CD4-positive, alpha-beta T cell treated with Interleukin-4 for 4 hours (primary cell): Measurements from ENCODE around the gene WIPF3.

Experiments used
- DNase-seq: peaks from one replicate; pipeline ENCODE4 v3.0.0-alpha.2; 2020

The WIPF3 gene

DNA sequence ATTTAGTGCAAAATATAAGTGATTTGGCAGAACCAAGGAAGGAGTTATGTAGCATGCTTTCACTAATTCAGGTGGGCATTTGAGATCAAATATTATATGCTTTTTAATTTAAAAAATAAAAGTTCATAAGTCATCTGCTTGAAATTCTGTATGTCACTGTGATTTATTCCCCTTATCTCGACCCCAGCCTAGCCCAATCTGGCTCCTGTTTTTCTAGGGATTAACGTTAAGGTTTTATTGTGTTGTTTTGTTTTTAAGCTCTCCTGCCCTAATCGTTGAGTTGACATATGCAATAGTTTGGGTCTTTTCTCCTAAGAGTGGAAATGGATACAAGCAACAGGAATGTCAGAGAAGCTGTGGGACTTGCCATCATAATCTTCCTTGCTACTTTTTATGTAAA is 42.6 kb downstream of the WIPF3 start:
- no peak for DNase-seq

GRCh38 chr7:29851487-29851886 is 45.2 kb downstream of the WIPF3 start:
- no peak for DNase-seq

DNA sequence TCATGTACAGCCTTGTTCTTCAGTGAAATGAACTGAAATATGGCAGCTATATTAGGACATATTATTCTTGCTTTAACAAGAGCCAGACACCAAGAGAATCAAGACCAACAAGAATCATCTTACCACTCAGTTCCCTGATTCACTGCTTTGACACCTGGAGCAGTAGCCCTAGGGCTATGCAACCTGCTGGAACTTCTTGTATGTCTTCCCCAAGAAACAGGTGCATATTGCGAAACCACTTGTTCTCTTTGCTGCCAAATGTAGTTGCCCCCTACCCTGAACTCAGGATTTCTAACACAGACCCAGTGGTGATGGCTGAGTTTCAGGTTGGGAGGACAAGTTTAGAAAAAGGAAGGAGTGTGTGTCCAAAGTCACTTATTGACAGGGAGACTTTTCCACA is 46.1 kb downstream of the WIPF3 start:
- DNase-seq: no peak

DNA sequence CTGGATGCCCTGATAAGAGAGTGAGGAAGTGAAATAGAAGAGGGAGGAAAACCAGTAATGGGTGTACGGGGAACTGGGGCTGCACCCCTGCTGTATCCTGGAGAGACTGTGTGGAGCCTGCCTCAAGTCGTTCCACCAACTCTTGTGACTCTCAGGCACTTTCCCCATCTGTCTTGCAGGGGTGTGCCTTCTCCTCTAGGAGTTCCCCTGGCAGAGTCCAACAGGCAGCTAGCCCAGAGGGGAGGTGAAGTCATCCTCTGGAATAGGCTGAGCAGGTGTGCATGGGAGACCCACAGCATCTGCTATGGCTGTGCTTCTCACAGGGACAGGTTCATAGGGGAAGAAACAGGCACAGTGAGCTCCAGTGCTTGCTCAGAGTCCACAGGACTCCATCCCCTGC is 46.8 kb downstream of the WIPF3 start:
- DNase-seq: no peak

DNA sequence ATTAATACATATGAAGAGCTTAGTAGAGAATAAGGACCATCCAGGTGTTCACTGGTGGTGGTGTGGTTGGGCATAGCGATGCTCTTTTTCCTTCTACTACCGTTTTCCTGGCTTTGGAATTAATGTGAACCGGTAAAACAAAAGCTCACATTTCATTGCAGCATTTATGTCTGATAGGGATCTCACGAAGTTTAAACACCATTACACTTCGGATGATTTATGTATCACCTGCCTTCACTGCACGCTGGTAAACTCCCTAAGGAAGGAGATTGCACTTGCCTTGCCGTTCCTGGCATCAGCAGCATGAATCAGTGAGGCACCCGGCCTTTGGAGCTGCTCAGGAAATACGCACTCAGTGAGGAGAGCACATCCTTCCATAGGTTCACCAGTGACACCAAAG is 47.5 kb downstream of the WIPF3 start:
- no peak for DNase-seq

DNA sequence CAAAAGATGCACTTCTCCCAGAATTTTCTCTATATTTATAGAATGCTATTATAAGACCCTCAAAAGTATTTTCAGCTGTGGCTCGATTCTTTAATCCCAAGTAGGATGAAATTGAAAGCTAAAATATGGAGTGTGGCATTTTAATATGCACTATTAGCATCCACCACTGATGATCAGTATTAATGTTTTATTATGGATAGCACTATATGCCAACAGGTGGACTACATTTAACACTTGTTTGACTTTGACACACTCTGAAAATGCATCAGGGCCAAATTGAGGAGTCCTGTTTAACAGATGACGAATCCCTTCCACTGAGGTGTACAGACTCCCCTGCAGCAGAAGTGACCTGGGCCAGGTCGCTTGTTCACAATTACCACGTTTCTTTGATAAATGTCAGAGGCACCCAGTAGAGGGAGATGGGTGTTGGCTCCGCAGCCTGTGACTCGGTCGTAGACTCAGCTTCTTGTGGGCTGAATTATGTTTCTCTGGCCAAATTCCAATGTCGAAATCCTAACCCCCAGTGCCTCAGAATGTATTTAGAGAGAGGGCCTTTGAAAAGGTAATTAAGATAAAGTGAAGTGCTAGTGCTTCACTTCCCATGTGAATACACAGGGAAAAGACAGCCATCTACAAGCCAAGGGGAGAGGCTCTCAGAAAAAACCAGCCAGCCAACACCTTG is 48.1 kb downstream of the WIPF3 start:
- no peak for DNase-seq

- no peak for DNase-seq
Observed at GRCh38 chr7:29857654-29858053, 51.3 kb downstream of the WIPF3 start.

DNA sequence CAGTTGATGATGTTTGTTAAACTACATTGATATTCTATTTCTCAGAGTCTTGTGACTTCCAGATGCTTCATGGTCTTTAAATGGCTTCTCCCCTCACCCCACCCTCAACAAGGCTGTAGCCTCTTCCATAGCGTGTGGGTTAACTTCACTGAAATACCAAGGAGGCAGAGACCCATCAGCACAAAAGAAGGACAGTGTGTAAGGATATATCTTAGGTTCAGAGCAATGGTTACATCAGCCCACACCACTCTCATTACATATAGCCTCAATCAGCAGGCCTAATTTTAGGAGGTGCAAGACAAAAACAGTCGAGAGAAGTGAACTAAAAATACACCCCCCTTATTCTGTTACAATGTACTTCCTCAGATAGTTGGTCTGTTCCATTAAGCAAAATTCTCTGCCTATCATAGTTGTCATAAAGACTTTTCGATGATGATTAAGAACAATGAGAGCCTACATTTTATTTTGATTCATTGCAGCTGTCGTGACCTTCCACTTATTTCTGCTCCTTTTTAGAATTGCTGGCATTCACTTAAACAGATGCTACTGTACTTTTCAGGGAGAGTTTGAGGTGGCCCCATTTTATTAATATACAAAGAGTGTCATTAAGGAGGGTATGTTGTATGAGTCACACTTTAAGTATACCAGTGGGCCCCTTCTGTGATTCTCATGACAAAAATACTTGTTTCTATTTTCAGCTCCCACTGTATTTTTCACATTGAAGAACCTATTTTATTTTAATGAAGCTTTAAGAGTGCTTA is 52.1 kb downstream of the WIPF3 start:
- no peak for DNase-seq

DNA sequence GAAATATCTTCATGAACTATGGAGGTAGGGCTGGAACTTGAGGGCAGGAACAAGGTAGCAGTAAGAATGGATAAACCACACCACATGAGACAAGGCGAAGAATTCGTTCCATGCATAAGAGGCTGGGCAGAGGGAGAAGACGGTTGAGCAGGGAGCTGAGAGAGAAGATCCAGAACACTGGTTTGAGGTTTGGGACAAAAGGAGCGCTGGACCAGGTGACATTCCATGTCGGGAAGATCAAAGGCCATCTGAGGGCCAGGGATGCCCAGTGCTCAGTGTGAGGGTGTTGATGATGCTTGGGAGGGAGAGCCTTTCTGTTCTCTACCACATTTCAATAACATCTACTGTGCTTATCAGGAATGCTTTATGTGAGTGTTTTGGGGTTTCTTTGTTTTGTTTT is 52.8 kb downstream of the WIPF3 start:
- DNase-seq: no peak

DNA sequence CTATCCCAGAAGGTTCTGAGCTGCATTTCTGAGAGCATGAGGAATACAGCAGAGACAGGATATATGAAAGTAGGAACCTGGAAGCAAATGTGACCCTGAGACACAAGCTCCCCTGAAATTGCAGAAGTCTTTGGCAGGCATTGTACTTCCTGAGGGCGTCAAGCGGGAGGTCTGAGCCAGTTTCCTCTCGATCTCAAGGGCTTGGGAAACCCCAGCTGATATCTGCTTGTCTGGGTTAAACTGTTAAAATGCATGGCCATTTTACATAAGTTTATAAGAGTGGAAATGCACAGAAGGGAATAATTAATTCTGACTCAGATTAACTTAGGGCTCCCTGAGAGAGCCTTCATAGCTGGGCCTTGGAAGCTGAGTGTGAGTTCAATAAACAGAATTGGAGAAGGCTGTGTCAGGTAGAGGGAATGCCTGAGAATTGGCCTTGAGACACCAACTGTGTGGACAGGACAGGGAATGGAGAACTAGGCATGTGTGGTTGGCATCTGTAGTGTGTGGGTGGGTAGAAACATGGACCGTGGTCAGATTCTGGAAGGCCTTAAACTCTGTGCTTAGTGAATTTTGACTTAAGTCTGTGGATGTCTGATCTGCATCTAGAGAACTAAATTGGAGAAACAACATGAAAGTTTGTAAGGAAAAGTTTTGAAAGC is 53.3 kb downstream of the WIPF3 start:
- DNase-seq: no peak

- no peak for DNase-seq
Observed at GRCh38 chr7:29860186-29860585, 53.9 kb downstream of the WIPF3 start.

DNA sequence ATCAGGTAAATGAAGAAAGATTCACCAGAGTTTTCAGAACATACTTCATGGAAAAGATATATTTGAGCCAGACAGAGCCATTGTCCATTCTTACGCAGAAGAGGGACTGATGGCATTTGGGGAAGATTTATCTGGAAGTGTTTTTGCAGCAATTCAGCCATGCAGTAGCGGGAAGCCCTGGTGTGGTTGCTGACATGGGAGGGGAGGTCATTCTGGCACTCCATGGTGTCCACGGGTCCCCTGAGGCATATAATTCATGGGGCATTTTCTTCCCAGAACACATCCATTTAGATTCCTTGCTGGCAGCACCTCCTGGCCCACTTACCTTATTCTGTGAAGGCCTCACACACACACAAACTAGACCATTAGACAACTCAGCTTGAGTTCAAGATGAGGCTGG is 55.6 kb downstream of the WIPF3 start:
- no peak for DNase-seq

GRCh38 chr7:29864656-29865055 is 58.3 kb downstream of the WIPF3 start:
- DNase-seq: no peak

- no peak for DNase-seq
Observed at GRCh38 chr7:29865526-29865925, 59.2 kb downstream of the WIPF3 start.

- no peak for DNase-seq
Observed at GRCh38 chr7:29866490-29866930, 60.2 kb downstream of the WIPF3 start.

DNA sequence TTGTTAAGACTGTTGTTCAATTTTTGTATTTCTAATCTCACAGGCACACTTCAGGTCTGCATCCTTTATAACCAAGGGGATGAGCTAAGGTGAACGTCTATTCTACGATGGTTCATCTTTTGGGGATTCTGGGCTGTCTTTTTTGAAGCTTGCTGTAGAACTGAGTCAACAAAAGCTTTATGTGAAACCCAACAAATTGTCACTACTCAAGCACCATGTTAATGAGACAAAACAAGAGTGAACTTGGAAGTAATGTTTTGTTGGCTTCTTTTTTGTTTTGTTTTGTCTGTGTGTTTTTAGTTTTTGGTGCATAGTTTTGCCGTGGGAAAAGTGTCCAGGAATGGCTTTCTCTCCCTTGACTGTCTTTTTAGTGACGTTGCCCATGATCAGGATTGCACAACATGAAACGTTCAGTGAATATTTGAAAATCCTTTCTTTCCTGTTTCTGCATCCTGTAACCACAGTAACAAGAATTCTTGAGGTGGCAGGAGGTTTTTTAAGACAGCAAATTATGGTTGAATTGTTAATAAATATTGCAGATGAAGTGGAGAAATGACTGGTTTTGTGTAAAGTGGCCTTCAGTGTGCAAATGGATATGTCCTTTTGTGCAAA is 65.6 kb downstream of the WIPF3 start:
- DNase-seq: no peak

GRCh38 chr7:29873644-29874294 is 67.5 kb downstream of the WIPF3 start:
- no peak for DNase-seq

- DNase-seq: no peak
Observed at GRCh38 chr7:29875741-29876140, 69.4 kb downstream of the WIPF3 start.

DNA sequence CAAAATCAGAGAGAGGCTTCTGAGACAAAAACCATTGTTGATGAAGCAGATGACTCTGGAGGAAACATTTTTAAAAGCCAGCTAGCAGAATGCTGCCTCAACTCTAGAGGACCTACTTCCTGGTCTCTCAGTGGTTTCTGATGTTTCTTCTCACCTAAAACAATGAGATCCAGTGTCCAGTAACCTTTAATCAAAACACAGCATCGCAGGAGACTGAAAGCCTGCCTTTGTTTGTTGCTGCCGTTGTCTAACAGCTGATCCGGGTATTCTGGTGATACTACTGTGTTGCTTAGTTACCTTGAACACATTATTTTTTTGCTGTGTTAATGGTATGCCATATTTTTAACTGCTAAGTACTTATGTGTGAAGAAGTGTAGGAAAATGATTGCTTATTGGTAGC is 70.9 kb downstream of the WIPF3 start:
- no peak for DNase-seq

DNA sequence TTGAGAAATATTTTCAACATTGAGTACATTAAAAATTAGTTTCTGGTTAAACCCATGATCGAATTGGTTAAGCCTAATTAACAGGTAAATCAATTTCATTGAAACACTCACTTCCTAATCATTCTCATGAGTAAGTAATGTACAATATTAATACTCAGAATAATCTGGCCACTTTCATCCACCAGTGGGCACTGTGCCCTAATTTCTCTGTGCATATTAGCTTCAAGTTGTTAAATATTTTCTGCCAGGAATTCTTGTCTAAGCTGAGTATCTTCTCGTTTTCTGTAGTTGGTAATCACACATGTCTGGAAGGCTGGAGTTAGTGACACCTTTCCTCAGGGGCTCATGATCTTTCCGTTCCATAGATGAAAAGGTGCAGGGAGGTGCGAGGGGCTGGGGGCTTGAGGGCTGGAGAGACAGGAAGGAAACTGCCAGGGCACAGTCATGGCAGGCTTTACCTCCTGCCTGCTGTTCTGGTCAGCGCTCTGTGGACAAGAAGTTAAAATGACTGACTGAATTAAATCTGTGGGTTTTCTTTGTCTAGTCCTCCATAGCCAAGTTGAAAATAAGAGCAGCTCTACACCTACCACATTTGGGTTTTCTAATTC is 71.9 kb downstream of the WIPF3 start:
- peak; percentile 29 for DNase-seq

- DNase-seq: no peak
Observed at GRCh38 chr7:29879609-29880008, 73.3 kb downstream of the WIPF3 start.

GRCh38 chr7:29881724-29882123 is 75.4 kb downstream of the WIPF3 start:
- DNase-seq: no peak

- DNase-seq: no peak
Observed at GRCh38 chr7:29882481-29882880, 76.2 kb downstream of the WIPF3 start.
